DOHH2 (cell line): ENCODE measurements around the gene SLAMF7.

Experiments used
- EZH2phosphoT487 ChIP-seq: fragments of 200-600 bp; sonication (generic); IDR thresholded peaks from 2 replicates; pipeline ENCODE4 v1.6.1; 2017; ENCODE audit warnings: borderline replicate concordance, mild to moderate bottlenecking, antibody characterized with exemption, low read length, moderate library complexity, mixed read lengths
- TF ChIP-seq, protein P1 (sequence below): fragments of 200-600 bp; sonication (generic); IDR thresholded peaks from one replicate; pipeline ENCODE4 v1.5.1; 2014; ENCODE audit warnings: antibody characterized with exemption, mild to moderate bottlenecking, low read depth, low read length; ENCODE audit not compliant: poor library complexity, severe bottlenecking

DNA sequence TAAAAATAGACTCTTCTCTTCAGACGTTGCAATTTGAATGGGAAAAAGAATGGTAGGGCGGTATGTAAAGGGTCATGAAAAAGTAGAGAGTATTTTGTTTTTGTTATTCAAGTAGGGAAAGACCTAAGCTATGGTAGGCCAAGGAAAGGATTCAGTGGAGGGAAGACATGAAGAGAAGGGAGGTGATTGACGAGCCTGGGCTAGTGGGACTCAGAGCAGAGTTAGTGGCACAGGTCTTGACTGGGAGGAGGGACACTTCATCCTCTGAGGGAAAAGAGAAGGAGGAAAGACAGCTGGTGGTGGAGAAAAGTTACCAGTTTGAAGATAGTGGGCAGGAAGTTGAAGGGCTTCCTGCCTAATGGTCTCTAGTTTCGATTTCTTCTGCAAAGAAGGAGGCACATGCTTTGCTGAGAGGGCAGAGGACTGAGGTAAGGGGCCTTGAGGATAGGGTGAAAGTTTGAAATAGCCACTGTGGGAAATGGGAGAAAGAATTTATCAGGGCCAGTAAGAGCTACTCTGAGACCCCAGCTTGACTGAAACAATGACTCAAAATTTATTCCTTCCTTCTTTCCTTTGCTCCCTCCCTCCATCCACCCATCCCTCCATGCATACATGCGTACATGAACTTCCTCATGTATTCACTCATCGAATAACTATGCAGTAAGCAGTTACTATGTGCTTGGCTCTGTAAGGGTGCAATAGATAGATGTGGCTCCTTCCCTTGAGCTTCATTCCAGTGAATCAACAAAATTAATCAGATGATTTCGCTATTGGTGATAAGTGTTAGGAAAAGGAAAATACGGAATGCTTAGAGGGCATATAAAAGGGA lies 31.6 kb upstream of the SLAMF7 start:
- TF ChIP-seq, protein P1, sequence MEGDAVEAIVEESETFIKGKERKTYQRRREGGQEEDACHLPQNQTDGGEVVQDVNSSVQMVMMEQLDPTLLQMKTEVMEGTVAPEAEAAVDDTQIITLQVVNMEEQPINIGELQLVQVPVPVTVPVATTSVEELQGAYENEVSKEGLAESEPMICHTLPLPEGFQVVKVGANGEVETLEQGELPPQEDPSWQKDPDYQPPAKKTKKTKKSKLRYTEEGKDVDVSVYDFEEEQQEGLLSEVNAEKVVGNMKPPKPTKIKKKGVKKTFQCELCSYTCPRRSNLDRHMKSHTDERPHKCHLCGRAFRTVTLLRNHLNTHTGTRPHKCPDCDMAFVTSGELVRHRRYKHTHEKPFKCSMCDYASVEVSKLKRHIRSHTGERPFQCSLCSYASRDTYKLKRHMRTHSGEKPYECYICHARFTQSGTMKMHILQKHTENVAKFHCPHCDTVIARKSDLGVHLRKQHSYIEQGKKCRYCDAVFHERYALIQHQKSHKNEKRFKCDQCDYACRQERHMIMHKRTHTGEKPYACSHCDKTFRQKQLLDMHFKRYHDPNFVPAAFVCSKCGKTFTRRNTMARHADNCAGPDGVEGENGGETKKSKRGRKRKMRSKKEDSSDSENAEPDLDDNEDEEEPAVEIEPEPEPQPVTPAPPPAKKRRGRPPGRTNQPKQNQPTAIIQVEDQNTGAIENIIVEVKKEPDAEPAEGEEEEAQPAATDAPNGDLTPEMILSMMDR = no peak
- TF ChIP-seq EZH2phosphoT487 = no peak
